GM18505 (cell line): ENCODE results near the gene NKX2-2.

Experiments used
- ATAC-seq: cut with Tn5 transposase; IDR thresholded peaks from one replicate; pipeline ENCODE4 v1.9.1; 2021; ENCODE audit not compliant: unreplicated experiment
- POLR2A ChIP-seq: IDR thresholded peaks from 4 replicates; pipeline ENCODE4 v1.6.1; 2011; ENCODE audit warnings: borderline replicate concordance; ENCODE audit not compliant: insufficient read depth, insufficient read length; ENCODE audit errors: extremely low read depth

The NKX2-2 gene

DNA sequence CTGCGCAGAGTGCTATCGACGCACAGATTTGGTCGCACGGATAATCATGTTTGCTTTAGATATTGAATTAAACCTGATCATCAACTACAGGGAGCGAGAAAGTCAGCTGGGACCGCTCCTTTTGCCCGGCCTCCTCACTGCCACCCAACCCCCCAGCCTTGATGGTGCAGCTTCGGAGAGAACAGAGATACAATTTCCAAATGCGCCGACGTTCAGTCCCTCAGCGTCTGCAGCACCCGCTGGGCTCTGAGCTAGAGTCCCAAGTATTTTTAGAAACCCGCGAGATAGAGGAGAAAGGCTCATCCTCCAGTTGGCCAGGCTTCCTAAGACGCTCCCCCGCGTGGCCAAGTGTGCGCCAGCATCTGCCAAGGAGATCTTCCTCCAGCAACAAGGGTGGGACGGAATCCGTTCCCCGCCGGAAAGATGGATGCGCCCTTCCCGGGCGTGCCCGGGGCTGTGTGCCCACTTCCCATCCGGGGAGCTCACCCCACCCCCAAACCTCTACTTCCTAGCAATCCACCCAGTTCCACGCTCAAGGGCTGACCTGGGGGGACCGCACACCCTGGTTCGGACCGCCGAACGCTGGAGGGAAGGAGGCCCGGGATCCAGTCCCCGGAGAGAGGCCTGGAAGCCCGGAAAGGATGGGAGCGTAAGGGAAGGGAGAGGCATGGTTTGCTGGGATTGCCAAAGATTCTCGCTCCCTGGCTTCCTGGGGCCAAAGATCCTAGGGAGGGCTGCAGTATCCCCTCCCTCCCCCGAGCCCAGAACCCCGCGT is 4.1 kb downstream of the NKX2-2 start:
- no peak for ATAC-seq
- TF ChIP-seq POLR2A = no peak

DNA sequence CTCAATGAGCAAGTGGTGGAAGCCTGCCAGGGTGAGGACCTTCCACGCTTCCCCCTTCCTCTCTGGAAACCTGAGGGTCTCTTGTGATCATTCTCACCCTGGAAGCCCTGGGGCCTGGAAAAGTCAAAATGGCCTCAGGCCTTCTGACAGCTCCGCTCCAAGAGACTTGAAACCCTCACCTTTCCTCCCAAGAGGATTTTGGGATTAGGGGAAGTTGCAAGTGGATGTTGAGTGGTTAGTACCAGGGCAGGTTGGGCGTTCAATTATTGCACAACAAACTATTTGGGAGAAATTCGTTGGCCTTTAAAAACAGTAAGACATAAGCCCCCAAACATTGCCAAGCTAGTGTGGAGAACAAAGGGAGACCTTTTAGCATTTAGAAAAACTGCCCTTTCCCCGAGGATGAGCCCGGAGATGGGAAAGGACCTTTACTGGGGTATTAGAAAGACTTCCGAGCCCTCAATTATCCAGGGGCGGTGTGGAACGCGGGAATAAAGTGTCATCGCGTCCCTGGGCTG is 4.7 kb downstream of the NKX2-2 start:
- no peak for TF ChIP-seq POLR2A
- ATAC-seq = no peak

DNA sequence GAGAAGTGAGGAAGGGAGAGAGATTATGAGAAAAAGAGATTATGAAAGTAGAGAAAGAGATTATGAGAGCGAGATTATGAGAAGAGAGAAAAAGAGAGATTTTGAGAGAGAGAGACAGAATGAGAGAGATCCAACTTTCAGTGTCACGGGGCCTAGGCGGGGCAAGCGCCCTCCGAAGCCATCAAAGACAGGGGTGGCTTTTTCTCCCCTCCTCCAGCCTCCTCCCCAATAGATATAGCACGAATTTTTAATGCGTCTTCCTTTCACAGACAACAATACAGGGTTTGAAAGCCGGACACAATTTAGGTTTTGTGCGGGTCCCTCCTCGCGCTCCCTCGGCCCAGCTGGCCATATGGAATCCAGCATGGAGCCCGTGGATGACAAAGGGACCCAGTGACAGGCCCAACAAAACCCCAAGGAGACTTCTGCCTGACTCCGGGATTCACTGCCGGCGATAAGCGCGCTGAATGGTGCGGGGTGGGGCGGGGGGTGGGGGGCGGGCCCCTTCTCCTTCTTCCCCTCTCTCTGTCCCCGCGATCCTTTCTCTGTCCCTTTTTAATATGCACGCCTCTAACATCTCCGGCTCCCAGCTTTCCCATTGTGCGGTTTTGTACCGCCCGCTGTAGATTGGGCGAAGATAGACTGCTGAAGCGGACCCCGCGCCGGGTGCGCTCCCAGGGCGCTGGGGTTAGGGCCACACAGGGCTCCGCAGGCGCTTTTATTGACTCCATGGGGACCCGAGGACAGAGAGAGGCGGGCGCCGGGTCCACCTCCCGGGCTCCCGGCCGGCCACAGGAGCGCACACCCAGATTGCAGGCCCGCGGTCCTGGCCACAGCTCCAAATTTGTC is 5.4 kb downstream of the NKX2-2 start:
- no peak for ATAC-seq
- TF ChIP-seq POLR2A = no peak

DNA sequence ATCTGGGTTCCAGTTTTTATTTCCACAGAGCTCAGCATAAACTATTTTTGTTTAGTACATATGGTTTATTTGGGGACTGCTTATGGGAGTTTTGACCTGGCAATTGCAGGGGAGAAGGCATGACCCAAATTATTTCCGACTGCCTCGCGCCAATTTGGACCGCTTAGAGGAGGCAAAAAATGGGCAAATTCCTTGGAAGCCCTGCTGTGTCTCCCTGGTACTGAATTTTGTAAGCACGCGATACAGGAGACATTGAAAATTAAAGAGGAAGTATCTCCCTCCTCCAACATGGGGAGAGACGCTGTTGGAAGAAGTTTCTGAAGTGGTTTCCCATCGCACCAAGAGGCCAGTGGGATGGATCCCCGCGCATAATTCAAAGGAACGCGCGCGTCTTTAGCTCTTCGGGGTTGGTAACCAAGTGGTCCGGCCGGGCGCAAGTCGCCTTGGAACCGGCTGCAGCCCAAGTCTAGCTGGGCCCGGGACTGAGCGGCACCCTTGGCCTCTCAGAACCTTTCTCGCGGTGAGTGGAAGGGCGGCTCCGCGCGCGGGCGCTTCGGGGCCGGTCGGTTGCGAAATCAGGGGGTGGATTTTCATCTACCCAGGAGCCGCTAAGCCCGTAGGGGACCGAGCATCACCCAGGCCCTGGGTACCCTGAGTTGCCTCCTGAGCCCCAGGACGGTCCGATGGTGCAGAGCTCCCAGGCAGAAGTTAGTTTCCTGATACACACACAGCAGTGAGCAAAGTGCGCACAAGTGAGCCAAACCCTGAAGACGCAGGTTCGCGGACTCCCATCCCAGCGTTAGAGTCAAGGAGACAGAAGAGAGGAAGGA is 6.2 kb downstream of the NKX2-2 start:
- no peak for TF ChIP-seq POLR2A
- no peak for ATAC-seq

DNA sequence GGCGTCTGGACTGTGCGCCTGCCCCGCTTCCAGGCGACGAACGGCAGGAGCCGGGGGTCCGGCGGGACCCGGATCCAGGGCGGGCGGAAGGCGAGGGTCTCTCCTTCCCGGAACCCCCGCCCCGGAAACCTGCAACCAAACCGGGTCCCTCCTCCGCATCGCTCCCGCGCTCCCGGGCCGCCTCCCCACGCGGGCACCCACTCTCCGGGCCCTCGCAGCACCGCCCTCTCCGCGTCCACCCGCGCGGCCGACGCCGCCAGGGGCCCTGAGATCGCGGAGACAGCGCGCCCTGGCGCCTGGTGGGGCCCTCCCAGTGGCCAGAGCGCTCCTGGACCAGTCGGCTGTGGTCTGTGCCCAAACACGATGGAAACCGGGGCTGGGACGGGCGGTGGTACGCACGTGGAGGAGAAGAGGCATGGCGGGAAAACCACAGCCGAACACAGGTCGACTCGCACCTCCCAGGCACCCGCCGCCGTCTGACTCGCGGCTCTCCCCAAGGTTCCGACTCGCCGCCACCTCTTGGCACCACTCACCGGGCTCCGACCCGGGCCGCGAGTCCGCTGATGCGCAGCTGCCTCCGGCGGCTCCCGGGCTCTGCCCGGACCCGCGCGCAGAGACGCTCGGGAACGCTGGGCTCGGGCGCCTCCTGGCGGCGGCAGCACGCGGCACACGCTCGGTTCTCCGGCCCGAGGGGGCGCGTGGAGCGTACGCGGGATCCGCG is 7.9 kb downstream of the NKX2-2 start:
- no peak for TF ChIP-seq POLR2A
- ATAC-seq = peak; percentile 57

DNA sequence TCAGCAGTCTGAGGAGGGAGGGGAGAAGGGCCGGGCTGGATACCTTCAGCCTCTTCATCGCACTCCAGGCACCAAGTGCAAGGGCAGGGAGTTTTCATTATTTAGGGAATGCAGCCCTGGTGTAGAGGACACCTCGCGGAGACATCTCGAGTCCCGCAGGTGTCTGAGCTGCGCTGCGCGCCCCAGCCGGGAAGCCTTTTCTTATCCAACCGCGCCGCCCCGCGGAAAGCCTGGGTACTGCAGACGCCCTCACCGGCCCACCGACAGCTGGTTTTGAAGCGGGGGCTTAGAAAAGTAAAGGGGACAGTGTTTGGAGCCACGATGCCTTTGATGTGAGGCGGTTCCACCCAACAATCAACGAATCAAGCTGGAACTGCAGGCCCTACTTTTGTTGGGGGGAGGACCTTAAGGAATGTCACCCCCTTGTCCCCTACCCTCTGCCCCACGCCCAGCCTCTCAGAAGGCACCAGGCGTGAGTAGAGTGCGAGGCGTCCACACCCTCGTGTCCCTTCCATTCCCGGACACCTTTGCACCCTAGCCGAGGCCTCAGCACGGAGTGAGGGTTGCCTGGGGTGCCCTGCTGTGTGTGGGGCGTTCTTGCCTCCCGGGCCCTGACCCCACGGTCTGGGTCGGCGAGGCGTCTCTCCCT is 8.6 kb downstream of the NKX2-2 start:
- no peak for TF ChIP-seq POLR2A
- no peak for ATAC-seq

DNA sequence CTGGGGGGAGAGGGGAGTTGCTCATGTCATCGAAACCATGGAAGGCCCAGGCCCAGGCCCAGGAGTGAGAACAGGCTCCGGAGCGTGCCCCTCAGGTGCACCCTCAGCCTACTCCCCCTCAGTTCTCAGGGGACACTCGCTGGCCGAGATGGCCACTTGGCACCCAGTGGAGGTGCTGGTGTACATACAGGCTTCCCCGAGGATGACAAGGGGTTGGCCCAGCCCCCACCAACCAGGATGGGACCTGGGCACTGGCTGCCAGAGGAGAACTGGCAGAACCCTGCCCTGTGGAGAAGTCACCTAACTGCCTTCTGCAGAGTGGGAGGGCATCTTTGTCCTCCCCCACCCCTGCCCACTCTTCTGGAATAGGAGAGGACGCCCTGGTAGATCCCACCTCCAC is 9.5 kb downstream of the NKX2-2 start:
- no peak for TF ChIP-seq POLR2A
- ATAC-seq = no peak

DNA sequence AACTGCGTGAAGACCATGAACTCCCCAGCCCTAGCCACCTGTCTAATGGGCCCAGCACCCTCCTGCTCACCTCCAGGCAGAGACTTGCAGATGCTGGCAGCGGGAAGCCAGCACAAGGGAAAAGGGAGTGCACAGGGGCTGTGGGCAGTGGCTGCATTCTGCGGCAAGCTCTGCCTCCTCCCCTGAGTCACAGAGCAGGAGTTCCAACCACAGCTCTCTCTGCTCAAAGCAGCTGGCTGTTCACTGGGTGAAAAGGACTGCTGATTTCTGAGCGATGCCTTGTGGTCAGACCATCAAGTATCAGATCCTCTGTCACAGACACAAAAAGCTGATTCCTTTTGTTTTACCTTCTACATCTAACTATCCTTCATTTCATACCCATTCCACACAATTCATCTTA is 10.5 kb downstream of the NKX2-2 start:
- no peak for TF ChIP-seq POLR2A
- ATAC-seq = peak; percentile 78

DNA sequence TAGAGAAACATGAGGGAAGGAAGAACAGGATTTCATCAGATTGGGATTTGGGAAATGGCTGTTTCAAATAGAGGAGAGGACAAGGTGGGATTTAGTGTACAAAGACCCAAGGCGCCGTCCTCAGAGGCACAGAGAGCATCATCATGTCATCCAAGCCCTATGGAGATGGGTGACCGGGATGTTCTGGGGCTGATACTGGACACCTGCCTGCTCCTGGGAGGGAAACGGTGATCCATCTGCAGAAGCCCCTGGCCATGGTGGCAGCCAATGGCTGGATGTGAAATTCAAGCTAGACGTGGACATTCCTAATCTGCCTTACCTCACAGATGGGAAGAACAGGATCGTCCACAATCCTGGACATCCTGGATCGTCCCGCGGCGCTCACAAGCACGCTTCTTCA is 12.7 kb downstream of the NKX2-2 start:
- no peak for ATAC-seq
- TF ChIP-seq POLR2A = no peak

DNA sequence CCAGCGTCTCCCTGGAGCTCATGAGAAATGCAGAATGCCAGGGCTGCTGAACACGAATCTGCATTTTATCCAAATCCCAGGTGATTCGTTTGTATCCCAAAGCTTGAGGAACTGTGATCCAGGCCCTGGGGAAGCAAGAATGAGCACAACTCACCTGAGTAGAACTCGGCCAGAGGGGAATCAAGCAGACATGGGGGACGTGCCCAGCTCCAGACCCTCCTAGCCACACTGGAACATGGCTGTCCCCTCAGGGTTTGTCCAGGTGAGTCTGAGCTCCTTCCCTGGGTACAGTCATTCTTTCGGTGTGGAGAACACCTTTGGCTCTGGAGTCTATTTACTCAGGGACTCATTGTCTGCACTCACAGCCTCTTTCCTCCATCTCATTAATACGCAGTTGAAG is 13.3 kb downstream of the NKX2-2 start:
- no peak for TF ChIP-seq POLR2A
- ATAC-seq = no peak

DNA sequence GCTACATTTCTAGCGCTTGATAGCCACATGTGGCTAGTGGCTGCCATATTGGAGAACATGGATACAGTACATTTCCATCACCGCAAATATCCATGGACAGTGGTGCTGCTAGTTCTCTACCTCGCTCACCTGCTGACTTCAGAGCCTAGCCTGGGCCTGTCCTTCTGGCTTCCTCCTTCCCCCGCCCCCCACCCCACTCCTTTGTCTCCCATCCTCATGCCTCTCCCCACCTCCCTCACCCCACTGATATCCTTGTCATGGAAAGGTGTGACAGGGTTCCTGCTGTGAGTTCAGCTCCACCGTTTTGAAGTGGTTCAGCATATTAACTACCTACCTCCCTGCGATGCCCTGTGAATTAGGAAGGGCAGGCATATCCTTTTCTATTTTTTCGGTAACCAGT is 14.2 kb downstream of the NKX2-2 start:
- no peak for ATAC-seq
- no peak for TF ChIP-seq POLR2A

DNA sequence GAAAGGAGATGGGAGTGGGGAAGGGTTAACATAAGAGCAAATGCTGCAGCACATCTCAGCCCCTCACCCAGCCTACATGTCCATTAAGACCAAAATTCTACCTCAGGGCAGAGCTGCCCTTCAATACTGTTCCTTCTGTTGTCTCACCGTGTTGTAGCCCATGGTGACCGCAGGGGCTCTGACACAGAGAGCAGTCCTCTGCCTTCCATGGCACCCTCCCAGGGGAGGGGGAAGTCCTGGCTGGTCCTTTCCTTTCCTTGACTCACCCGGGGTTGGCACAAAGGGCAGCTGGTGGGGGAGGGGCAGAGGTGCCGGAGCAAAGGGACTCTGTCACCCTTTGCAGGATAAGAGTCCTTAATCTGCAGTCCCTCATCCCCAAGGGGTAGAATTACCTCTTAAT is 15.2 kb downstream of the NKX2-2 start:
- no peak for ATAC-seq
- no peak for TF ChIP-seq POLR2A
